ENCODE data around the gene KIRREL2.

DNA sequence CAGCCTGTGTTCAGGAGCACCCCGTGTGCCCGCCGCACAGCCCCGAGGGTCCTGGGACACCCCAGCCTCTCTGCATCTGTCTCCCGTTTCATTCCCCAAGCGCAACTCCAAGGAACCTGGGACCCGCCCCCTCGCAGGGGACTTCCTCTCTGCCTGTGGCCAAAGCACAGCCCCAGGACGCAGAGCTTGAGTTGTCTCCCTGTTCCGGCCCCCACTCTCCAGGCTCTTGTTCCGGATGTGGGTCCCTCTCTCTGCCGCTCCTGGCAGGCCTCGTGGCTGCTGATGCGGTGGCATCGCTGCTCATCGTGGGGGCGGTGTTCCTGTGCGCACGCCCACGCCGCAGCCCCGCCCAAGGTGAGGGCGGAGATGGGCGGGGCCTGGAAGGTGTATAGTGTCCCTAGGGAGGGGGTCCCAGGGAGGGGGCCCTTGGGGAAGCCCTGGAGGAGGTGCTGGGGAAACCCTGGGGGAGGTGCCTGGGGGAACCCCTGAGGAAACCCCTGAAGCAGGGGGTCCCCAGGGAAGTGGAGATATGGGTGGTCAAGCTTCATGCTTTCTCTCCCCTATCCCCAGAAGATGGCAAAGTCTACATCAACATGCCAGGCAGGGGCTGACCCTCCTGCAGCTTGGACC, 47.0 kb downstream of the KIRREL2 start:
- TF ChIP-seq CTCF (IDR thresholded peaks at IDR 0.05; ENCODE audit: control extremely low read depth in 1 of 3, insufficient read depth in 1 of 3, low read depth in 1 of 3, low read length in 3 of 3) (no peak), RAD21 (IDR thresholded peaks at IDR 0.05 in 1 of 2, conservative IDR thresholded peaks at IDR 0.05 in 1 of 2; ENCODE audit: low read depth in 2 of 2, low read length in 2 of 2) (no peak), CBX8 (IDR thresholded peaks at IDR 0.05; ENCODE audit: borderline replicate concordance, low read depth, low read length) (no peak), ZNF274 (IDR thresholded peaks at IDR 0.05; ENCODE audit: borderline replicate concordance, extremely low read depth, low read length) (no peak), POLR2AphosphoS5 (IDR thresholded peaks at IDR 0.05; ENCODE audit: low read depth, low read length) (no peak), HDAC6 (IDR thresholded peaks at IDR 0.05; ENCODE audit: low read depth, low read length) (no peak), EZH2 (IDR thresholded peaks at IDR 0.05; ENCODE audit: low read depth, low read length, severe bottlenecking) (no peak)
- TF ChIP-seq, protein P1, sequence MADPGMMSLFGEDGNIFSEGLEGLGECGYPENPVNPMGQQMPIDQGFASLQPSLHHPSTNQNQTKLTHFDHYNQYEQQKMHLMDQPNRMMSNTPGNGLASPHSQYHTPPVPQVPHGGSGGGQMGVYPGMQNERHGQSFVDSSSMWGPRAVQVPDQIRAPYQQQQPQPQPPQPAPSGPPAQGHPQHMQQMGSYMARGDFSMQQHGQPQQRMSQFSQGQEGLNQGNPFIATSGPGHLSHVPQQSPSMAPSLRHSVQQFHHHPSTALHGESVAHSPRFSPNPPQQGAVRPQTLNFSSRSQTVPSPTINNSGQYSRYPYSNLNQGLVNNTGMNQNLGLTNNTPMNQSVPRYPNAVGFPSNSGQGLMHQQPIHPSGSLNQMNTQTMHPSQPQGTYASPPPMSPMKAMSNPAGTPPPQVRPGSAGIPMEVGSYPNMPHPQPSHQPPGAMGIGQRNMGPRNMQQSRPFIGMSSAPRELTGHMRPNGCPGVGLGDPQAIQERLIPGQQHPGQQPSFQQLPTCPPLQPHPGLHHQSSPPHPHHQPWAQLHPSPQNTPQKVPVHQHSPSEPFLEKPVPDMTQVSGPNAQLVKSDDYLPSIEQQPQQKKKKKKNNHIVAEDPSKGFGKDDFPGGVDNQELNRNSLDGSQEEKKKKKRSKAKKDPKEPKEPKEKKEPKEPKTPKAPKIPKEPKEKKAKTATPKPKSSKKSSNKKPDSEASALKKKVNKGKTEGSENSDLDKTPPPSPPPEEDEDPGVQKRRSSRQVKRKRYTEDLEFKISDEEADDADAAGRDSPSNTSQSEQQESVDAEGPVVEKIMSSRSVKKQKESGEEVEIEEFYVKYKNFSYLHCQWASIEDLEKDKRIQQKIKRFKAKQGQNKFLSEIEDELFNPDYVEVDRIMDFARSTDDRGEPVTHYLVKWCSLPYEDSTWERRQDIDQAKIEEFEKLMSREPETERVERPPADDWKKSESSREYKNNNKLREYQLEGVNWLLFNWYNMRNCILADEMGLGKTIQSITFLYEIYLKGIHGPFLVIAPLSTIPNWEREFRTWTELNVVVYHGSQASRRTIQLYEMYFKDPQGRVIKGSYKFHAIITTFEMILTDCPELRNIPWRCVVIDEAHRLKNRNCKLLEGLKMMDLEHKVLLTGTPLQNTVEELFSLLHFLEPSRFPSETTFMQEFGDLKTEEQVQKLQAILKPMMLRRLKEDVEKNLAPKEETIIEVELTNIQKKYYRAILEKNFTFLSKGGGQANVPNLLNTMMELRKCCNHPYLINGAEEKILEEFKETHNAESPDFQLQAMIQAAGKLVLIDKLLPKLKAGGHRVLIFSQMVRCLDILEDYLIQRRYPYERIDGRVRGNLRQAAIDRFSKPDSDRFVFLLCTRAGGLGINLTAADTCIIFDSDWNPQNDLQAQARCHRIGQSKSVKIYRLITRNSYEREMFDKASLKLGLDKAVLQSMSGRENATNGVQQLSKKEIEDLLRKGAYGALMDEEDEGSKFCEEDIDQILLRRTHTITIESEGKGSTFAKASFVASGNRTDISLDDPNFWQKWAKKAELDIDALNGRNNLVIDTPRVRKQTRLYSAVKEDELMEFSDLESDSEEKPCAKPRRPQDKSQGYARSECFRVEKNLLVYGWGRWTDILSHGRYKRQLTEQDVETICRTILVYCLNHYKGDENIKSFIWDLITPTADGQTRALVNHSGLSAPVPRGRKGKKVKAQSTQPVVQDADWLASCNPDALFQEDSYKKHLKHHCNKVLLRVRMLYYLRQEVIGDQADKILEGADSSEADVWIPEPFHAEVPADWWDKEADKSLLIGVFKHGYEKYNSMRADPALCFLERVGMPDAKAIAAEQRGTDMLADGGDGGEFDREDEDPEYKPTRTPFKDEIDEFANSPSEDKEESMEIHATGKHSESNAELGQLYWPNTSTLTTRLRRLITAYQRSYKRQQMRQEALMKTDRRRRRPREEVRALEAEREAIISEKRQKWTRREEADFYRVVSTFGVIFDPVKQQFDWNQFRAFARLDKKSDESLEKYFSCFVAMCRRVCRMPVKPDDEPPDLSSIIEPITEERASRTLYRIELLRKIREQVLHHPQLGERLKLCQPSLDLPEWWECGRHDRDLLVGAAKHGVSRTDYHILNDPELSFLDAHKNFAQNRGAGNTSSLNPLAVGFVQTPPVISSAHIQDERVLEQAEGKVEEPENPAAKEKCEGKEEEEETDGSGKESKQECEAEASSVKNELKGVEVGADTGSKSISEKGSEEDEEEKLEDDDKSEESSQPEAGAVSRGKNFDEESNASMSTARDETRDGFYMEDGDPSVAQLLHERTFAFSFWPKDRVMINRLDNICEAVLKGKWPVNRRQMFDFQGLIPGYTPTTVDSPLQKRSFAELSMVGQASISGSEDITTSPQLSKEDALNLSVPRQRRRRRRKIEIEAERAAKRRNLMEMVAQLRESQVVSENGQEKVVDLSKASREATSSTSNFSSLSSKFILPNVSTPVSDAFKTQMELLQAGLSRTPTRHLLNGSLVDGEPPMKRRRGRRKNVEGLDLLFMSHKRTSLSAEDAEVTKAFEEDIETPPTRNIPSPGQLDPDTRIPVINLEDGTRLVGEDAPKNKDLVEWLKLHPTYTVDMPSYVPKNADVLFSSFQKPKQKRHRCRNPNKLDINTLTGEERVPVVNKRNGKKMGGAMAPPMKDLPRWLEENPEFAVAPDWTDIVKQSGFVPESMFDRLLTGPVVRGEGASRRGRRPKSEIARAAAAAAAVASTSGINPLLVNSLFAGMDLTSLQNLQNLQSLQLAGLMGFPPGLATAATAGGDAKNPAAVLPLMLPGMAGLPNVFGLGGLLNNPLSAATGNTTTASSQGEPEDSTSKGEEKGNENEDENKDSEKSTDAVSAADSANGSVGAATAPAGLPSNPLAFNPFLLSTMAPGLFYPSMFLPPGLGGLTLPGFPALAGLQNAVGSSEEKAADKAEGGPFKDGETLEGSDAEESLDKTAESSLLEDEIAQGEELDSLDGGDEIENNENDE (IDR thresholded peaks at IDR 0.05; ENCODE audit: insufficient replicate concordance, low read length) = no peak

Measured in H1 (cell line).